ENCODE data around the gene MS4A14.

DNA sequence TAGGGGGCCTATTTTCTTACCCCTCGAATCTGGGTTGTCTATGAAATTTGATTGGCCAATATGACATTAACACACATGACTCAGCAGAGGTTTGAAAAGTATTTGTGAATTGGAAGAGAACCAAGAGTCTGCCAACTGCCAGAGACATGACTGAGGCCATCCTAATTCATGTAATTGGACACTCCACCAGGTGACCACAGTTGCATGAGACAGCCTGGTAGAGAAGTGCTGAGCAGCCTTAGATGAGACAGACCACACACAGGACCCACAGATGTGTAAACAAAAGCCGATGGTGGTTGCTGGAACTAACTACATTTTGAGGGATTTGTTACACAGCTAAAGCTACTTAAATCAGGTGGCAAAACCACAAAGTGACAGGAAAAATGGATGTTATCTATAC is 32.3 kb downstream of the MS4A14 start:
- TF ChIP-seq BHLHE40 (IDR thresholded peaks at IDR 0.05; ENCODE audit: low read depth, low read length), result no peak
- TF ChIP-seq BCL3 (IDR thresholded peaks at IDR 0.05), result no peak
- no peak for TF ChIP-seq TP53 (CRISPR knock-in tag; IDR thresholded peaks at IDR 0.05)
- TF ChIP-seq, protein P1, sequence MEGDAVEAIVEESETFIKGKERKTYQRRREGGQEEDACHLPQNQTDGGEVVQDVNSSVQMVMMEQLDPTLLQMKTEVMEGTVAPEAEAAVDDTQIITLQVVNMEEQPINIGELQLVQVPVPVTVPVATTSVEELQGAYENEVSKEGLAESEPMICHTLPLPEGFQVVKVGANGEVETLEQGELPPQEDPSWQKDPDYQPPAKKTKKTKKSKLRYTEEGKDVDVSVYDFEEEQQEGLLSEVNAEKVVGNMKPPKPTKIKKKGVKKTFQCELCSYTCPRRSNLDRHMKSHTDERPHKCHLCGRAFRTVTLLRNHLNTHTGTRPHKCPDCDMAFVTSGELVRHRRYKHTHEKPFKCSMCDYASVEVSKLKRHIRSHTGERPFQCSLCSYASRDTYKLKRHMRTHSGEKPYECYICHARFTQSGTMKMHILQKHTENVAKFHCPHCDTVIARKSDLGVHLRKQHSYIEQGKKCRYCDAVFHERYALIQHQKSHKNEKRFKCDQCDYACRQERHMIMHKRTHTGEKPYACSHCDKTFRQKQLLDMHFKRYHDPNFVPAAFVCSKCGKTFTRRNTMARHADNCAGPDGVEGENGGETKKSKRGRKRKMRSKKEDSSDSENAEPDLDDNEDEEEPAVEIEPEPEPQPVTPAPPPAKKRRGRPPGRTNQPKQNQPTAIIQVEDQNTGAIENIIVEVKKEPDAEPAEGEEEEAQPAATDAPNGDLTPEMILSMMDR (IDR thresholded peaks at IDR 0.05), result no peak

Data from A549 (cell line).